GM04504 (cell line): ENCODE data around the gene SULF2.

Experiments
- DNase-seq: peaks from one replicate; pipeline ENCODE4 v3.0.0-alpha.2; 2012; ENCODE audit warnings: low read depth

Gene SULF2

DNA sequence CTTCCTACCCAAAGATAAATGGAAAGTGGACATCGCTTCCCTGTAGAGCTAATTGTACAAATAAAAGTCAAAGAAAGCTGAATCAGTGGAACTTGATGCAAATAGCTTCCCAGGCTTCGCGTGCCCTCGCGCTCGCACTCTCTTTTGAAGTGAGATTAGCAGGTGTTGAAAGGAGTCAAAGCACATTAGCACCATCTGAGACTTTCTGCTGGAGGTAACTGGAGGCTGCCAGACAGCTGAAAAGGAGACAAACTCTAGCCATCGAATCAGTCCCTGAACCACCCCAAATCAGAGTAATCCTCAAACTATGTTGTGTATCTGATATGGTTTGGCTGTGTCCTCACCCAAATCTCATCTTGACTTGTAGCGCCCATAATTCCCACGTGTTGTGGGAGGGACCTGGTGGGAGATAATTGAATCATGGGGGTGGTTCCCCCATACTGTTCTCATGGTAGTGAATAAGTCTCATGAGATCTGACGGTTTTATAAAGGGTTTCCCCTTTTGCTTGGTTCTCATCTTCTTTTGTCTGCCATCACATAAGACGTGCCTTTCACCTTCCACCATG is 23.7 kb downstream of the SULF2 start:
- DNase-seq: no peak

DNA sequence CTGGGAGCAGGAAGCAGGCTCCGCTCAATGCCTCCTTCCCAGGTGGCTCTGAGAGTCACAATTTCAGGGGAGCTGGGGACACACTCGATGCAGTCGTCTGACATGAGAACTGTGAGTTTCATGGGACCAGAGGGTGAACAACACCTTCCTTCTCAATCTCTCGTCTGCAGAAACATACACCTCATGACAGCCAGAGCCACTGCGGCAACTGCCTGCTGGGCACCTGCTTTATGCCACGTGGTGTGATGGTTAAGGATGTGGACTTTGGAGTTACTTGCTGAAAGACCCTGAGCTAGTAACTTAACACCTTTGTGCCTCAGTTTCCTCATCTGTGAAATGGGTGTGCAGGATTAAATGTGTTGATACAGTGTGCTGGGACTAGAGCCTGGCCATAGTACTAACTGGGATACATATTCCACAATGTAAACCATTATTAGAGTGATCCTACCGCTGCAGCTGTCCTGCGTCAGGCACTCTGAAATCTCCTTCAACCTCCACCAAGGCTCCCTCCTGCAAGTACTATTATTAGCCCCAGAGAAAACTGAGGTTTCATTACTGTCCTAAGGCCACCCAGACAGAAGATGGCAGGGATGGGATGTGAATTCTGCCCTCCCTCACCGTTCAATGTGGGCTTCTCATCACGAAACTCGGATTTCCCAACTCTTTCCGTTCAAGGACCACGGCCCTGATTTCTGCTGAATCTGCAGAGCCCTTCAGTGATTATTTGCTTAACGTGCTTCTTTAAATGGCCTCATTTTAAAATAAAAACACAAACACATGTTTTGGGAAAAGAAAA is 24.4 kb downstream of the SULF2 start:
- DNase-seq: no peak

DNA sequence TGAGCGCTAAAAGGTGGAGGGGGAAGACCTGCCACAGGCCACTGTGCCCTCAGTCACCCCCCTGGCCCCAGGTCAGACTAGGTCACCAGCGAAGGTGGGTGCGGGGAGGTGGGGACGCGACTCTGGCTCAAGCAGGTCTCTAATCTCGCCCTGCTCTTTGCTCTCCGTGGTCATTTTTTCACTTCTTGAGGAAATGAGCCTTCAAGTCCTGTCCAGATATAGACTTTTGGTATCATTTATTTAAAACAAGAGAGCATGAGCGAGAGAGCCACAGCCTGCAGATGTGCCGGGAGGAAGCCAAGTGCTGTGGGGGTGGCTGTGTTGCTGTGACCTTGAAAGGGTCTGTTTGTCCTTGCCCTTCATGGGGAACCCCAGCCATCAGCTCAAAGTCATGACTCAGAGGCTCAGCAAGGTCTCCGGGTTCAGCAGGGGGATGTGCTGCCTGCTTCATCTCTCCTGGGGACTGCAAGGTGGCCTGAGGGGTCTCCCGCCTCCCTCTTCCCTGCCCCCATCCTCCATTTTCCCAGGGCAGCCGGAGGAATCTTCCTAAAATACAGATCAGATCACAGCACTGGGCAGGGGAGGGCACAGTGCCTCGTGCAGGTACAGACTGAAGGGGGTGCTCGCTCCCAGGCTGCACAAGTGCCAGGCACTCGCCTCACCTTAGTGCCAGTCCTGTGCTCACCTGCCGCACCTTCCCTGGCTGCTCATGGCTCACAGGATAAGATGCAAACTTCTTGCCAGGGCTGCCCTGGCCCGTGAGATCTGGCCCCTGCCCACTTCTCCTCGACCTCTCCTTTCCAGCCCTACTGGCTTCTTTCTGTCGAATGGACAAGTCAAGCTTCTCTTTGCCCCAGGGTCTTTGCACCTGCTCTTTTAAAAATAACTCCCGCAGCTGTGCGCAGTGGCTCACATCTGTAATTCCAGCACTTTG is 26.5 kb downstream of the SULF2 start:
- DNase-seq: no peak

DNA sequence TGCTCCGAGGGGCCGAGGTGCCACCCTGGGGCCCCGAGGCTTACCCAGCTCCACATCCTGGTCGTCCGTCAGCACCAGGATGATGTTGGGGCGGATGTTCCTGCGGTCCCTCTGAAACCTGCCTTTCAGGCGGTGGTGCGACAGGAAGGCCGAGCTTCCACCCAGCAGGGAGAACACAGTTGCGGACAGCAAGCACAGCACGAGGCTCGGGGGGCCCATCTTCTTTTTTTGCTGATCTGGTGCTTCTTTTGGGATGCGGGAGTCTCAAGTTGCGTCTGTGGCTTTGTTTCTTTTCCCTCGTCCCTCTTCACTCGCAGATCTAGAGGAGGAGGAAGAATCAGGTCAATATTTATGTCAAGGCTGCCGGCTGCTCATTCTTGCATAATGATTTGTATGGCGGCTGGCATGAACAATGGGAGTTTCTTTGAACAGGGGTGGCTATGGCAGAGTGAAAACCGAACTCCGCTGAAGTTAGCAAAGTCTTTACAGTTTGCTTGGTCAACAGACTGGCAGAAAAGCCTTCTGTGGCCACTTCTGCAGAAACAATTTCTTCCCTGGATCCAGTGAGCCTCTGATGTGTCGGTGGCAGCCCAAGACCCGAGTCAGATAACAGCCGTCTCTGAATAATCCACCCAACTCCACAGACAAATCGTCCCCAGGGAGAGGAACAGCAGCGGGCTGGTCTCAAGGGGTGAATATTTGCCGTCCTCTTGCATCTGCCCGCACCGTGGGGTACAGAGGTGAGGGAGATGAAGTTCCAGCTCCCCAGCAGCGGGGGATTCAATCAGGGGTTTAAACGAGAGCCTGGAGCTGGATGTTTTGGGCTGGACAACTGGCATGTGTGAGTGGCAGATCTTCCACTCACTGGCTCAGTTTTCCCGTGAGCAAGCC is 27.9 kb downstream of the SULF2 start:
- DNase-seq: no peak

DNA sequence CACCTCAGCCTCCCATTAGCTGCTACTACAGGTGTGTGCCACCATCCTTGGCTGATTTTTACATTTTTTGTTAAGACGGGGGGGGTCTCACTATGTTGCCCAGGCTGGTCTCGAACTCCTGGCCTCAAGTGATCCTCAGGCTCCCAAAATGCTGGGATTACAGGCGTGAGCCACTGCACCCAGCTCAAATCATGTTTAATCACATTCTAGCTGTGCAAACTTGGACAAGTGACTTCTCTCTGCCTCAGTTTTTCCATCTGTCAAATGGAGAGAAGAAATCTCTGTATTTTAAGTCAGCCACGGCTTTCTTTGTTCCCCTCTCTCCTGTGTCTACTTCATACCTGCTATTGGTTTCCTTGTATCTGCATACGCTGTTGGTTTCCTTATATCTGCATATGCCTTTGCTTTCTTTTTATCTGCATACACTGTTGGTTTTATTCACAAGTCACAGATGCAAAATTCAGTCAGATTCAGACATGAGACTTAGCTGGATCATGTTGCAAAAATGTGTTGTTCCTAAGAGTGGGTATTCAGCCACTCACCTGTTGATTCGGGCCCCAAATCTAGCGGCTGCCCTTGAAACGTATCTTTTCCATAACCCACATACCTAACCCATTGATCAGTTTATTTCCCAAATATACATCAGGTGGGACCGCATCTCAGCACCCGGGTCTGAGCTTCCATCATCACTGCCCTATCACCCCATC is 30.2 kb downstream of the SULF2 start:
- DNase-seq: no peak

DNA sequence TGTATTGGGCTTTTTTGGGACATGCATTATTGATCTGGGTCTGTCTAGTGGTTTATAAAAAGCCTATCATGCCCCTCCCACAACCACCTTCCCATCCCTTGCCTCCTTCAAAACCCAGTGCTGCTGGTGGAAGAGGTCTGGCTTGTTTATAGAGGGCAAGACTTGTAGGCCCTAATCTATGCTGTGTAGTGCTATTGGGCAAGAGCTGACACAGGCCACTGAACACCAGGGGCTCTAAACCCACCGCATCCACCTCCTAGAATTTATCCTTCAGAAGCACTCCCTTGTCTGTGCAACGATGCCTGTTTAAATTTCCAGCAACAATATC is 30.9 kb downstream of the SULF2 start:
- no peak for DNase-seq

DNA sequence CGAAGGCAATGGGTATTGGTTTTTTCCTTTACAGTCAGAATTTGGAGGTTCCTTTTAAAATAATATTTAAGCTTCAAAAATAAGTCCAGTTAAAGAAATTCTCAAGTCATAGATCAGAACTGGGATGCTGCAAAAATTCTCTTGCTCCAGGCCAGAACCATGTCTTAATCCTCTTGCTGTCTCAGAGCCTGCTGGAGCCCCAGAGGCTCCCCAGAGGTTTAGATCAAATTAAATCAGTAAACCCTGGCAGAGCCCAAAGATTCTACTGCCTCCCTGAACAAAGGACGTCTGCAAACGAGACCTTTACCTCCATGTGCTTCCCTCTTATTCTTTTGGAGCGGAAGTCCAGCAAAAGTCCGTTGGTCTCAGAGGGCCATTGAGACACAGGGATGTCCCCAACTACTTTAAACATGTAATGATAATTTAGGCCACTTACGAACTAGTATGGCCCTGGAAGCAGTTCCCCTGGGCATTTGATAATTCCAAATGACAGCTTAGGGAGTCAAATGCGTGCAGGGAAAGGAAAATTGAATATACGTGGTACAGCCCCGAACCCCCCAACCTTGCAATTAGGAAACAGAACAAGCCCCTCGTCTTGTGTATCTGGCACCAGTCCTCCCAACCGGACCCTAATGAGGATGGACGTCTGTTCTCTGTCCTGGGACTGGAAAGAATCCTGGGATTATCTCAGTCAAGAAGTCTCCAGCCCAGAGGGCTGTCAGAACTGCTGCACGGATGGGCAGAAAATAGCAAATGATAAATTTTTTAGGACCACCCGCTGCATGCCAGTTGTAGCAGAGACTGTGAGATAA is 31.5 kb downstream of the SULF2 start:
- DNase-seq: no peak

DNA sequence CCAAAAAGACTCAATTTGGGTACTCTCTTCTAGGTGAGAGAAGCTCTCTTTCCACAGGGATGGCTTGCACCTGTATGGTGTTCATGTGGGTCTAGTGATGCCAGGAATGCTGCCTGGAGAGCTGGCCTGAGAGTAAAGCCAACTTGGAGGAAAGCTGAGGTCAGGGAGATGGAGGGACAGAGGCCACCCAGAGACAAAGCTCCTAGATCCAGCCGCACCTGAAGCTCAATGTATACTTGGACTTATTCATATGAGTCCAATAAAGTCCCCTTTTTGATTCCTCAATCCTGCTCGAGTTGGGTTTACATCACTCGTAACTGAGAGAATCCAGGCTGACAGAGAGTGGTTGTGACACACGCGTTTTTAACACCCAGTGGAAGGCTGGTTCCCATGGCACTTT is 33.8 kb downstream of the SULF2 start:
- no peak for DNase-seq

DNA sequence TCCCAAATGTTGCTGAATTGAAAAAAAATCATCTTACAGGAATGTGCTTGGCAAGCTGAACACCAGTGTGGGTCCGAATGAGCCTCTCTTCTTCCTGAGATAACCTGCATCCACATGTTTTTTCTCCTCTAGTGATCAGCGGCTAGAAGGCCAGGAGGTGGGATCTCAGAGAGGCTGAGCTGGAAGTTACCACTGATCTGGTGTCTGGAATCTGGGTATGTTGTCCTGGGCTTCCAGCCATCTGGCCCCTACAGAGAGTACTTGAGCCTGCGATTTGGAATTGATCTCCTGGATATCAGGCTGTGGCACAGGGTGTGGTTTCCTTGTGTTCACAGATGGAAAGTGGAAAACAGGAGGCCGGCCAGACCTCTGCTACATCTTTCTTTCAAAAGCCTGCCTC is 35.9 kb downstream of the SULF2 start:
- no peak for DNase-seq

DNA sequence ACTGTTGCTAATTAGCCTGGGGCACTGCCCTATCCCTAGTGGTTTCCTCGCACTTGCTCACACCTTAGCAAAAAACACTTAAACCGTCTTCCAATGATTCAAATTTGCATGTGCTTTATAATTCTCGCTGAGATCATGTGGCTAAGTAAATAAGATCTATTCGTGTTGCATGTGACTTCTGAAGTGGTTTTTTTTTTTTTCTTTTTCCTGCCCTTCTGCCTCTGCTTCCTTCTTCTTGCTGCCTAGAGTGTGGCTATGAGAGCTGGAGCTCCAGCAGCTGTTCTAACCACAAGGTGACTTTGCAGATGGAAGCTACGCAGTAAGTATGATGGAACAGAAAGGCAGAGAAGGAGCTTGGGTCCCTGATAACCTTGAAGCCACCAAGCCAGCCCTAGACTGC is 36.5 kb downstream of the SULF2 start:
- no peak for DNase-seq

DNA sequence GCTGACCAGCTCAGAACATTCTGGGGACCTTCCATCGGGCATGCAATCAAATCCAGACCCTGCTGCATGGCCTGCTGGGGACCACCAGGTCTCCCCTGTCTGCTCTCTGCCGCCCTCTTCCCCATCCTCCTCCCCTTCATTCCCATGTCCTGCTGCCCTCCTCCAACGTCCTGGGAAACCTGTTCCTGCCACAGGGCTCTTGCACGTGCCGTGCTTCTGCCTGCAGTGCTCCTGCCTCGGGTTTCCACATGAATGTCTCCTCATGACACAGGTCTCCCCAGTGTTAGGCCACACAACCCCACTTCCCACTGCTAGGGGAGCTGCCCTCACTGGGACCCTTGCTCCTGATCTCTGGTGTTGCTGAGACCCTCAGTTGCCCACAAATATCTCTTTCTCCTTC is 37.2 kb downstream of the SULF2 start:
- DNase-seq: no peak

DNA sequence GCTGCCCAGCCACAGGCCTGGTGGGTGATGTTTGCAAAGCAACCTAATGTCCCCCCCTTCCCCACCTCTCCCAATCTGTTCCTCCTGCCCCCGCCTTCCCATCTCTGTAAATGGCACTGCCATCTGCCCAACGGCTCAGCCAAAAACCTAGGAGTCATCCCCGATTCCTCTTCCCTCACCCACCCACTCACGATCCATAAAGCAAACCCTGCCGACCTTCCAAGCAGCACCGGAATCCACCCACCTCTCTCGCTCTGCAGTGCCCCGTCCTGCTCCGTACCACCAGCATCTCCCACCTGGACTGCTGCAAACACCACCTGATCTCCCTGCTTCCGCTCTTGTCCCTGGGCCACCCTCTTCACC is 37.6 kb downstream of the SULF2 start:
- DNase-seq: no peak

DNA sequence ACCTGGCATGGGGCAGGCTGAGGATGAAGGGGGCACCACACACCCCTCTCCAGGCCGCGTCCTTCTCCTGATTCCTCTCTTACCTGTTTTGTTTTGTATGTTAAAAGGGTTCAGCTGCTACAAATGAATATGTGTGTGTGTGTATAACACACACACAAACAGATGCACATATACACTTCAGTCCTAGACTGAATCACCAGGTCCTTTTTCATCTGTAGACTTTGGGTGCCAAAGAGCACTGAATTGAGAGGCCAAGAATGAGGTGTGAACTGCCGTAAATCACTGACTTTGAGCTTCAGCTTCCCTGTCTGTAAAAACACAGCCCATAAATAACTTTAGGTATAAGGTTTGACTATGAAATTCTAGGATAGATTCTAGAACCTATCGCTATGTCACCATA is 40.5 kb downstream of the SULF2 start:
- no peak for DNase-seq

DNA sequence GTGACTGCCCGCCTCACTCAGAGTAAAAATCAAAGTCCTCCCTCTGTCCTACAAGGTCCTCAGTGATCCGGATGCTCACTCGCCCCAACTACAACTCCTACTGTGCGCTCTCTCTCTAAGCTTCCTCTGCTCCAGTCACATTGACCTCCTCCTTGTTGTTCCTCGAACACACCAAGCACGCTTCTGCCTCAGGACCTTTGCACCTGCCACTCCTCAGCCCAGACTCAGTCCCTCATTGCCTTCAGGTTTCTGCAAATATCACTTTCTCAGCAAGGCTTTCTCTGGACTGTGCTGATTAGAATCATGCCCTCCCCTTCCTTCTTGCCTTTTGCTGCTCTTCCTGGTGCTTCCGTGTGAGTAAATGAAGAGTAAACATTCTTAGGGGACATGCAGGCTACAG is 41.6 kb downstream of the SULF2 start:
- DNase-seq: no peak

DNA sequence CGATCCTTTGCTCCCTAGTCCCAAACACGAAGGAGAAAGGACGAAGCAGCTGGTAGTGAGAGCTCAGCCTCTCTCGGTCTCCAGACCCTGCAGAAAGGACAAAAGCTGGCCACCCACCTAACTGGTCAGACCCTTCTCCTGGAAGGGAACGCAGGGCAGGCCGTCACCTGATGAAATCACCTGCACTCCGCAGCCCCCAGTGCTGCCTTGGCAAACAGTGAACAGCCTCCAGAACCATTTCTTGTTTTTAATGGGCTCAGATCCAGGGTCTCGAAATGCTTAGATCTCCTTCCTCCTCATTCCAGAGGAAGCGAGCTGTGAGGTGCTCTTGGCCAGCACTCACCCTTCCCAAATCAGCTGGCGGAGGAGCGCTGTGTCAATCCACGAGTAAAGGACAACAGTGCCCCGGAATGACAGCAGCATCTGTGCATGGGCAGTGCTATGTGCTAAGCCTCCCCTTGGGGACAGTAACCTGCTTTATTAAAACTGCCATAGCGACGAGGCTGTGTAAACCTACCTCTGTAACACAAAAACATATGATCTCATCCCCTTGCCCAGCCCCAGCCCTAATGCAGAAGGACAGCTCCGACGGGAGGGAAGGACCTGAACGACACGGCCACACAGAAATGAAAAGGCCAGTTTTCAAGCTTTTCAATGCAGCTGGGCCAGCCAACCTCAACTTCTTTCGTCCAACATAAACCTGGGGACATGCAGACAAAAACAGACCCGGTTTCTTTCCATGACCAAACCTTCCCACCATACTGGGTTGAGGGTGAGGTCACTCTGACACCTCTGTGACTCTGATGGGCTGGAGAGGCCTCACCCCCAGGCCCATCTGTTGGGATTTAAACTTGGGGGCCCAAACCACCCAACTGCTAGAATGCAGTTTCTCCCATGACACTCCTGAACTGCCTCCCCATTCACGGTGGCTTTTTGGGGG is 43.3 kb downstream of the SULF2 start:
- DNase-seq: no peak

DNA sequence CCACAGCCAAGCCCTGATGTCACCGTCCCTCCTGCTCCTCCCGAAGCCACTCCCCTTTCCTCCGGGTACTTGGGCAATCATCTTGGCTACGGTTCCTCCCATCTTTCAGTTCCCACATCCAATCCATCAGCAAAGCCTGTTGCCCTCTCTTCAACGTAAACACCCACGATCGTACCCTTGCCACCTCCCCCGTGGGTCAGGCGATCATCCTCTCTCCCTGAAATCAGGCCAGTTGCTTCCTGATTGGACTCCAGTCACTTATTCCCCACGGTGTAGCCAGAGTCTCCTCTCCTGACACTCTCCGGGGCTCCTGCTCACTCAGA is 44.5 kb downstream of the SULF2 start:
- DNase-seq: no peak

DNA sequence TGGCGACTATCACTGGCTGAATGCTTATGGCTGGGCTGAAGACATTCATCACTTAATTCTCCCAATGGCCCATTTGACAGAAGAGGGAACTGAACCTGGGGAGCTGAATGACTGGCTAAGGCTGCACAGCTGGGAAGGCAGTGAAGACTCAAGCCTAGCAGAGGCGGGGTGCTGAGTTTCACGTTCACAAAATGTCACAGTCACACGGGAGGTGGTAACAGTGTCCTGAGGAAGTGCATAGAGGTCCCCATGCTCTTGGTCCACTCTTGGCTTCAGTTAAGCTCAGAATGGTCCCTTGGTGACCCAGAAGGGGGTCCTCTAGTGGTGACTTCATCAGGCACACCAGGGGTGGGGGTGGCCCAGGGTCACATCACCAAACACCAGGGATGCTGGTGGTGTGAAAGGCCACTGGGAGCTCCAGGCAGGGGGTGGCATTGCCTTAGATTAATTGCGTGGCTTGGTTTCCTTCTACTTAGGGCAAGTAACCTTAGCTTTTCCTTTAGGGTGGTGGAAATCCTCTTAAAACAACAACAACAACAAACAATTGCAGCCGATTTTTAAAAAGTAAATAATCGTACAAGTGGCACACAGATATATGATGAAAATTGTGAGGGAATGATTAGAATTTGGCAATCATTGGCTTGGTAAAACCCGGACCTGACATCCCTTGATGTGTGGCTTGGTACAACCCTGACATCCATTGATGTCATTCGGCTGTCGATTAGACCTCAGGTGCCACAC is 45.0 kb downstream of the SULF2 start:
- no peak for DNase-seq

DNA sequence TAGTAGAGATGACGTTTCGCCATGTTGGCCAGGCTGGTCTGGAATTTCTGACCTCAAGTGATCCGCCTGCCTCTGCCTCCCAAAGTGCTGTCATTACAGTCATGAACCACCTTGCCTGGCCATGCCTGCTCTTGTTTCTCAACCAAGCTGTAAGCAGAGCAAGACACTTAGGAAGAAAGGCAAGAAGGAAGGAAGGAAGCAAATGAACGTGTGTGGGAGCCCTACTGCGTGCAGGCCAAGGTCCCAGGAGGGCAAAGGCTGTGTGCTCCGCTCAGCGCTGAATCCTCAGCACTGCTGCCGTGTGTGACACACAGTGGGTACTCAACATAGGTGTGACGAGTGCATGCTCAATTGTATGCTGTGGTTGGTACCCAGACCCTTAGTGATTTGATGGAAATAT is 47.4 kb downstream of the SULF2 start:
- DNase-seq: no peak

DNA sequence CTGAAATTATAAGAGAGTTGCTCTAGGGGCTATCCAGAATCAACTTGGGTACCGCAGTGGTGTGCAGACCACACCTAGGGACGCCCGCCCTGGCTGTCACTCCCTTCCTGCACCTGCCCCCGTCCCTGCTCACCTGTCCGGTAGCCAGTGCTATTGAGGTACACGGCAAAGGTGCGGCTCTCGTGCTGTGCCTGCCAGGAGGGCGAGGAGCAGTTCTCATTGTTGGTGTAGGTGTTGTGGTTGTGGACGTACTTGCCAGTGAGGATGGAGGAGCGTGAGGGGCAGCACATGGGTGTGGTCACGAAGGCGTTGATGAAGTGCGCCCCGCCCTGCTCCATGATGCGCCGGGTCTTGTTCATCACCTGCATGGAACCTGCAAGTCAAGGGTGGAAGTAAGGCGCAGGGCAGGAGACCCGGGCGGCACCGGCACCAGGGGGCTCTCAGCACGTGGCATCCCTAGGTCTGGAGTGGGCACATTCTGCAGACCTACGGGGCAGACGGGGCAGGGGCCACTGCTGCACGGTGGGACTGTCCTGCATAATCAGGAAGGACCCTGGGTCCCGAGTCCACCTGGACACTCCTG is 48.6 kb downstream of the SULF2 start:
- no peak for DNase-seq
